Vagina (tissue), 2 donors: ENCODE data around the gene LRRC3B.

Experiments used
- POLR2A ChIP-seq, 2 donors: fragments of 450-650 bp; IDR thresholded peaks; one replicate each; pipeline ENCODE4 v1.6.1; 2017; ENCODE audit warnings: antibody characterized with exemption in 2 of 2, mild to moderate bottlenecking in 2 of 2, moderate library complexity in 2 of 2
- POLR2AphosphoS5 ChIP-seq, 2 donors: sonication (generic); formaldehyde crosslinking; IDR thresholded peaks; one replicate each; pipeline ENCODE4 v1.9.0; 2017; ENCODE audit warnings: antibody characterized with exemption in 2 of 2, mild to moderate bottlenecking in 2 of 2, low read depth in 1 of 2; ENCODE audit not compliant: insufficient read depth in 1 of 2

DNA sequence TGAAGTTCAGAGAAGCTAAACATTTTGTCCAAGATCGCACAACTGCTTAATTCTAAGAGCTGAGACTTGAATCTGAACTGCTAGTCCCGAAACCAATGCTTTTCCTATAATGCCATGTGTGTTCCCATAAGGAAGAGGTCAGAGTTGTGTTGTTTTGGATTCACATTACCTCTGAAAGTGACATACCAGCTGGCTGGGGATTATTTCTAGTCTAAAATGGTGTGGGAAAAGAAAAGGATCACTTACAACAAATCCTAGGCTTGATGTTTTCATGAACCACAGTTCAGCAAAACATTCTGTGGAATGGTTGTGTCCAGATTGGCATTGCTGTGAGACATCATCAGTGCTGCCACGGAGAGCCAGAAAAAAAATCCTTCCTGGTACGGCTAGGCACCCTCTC lies 35.0 kb upstream of the LRRC3B start:
- no peak for TF ChIP-seq POLR2A (IDR thresholded peaks at IDR 0.05)
- no peak for TF ChIP-seq POLR2AphosphoS5 (IDR thresholded peaks at IDR 0.05; ENCODE audit: insufficient read depth in 1 of 2, low read depth in 1 of 2)
